K562 (cell line): ENCODE data around the gene C19orf67. TPM values are rescaled to one million over a fixed set of nuclear protein-coding genes. Genes with fewer than 3 reads are reported as not detected.

ENCODE experiments used
- ATF1 ChIP-seq, 2 experiments: fragments of 450-650 bp in 1 of 2; IDR thresholded peaks; 2 replicates each; pipeline ENCODE4 v1.6.1; 2016; ENCODE audit warnings: missing compliant biosample characterization in 1 of 2, missing genetic modification characterization in 1 of 2
- CHAMP1 ChIP-seq: fragments of 450-650 bp; IDR thresholded peaks from 2 replicates; pipeline ENCODE4 v1.6.1; 2016; ENCODE audit warnings: mild to moderate bottlenecking
- NCOA1 ChIP-seq: fragments of 450-650 bp; IDR thresholded peaks from 2 replicates; pipeline ENCODE4 v1.6.1; 2016; ENCODE audit warnings: low read depth
- POLR2A ChIP-seq: fragments of 450-650 bp; conservative IDR thresholded peaks from 2 replicates; pipeline ENCODE4 v1.6.1; 2016
- TBL1XR1 ChIP-seq, 2 experiments: IDR thresholded peaks; 2 replicates each; pipeline ENCODE4 v1.6.1; 2012; ENCODE audit warnings: improper control_type of control experiment in 2 of 2, low read length in 2 of 2, mild to moderate bottlenecking in 1 of 2
- TFAP4 ChIP-seq: sonication (generic); formaldehyde crosslinking; IDR thresholded peaks from 2 replicates; pipeline ENCODE4 v1.8.0; 2022; ENCODE audit warnings: missing genetic modification reagents, mild to moderate bottlenecking, moderate library complexity, borderline replicate concordance
- THAP12 ChIP-seq: fragments of 250-450 bp; sonication (Bioruptor Pico); IDR thresholded peaks from 2 replicates; pipeline ENCODE4 v1.9.0; 2021; ENCODE audit warnings: mild to moderate bottlenecking, inconsistent platforms
- YY1 ChIP-seq, 3 experiments: IDR thresholded peaks; 2 replicates each; pipeline ENCODE4 v1.6.1; 2011; ENCODE audit warnings: low read length in 2 of 3, mild to moderate bottlenecking in 2 of 3, moderate library complexity in 2 of 3, borderline replicate concordance in 1 of 3, control low read depth in 1 of 3, low read depth in 1 of 3; ENCODE audit not compliant: insufficient read depth in 3 of 3, insufficient replicate concordance in 2 of 3, control insufficient read depth in 1 of 3, insufficient read length in 1 of 3; ENCODE audit errors: extremely low read depth in 1 of 3
- ZNF143 ChIP-seq: sonication (generic); formaldehyde crosslinking; IDR thresholded peaks from 2 replicates; pipeline ENCODE4 v1.9.0; 2022; ENCODE audit warnings: mild to moderate bottlenecking, missing genetic modification reagents
- ZNF77 ChIP-seq: fragments of 250-450 bp; sonication (Bioruptor Pico); IDR thresholded peaks from 2 replicates; pipeline ENCODE4 v1.5.0; 2020
- polyA plus RNA-seq, 8 experiments: library from polyadenylated mRNA; depleted of rRNA in 4 of 8; stranded (reverse) in 5 of 8; unstranded in 3 of 8; fragments of >200 nt; fragmentation: Nextera tagmentation in 2 of 8; fragmentation: Illumina TruSeq in 1 of 8; extraction: Ambion mirVana in 2 of 8; extraction: Trizol in 1 of 8; gene quantifications; 2 replicates each; pipeline versions ENCODE4 v1.2.1 to v1.2.3, GENCODE V29; 2011 to 2014; ENCODE audit warnings: inconsistent platforms in 1 of 8, missing spikeins in 1 of 8
- total RNA-seq, 7 experiments: library from RNA; depleted of rRNA in 6 of 7; stranded (reverse); fragments of >200 nt in 6 of 7; fragmentation: Illumina TruSeq in 2 of 7; extraction: Trizol in 2 of 7; gene quantifications; 2 replicates each; pipeline versions ENCODE4 v1.2.1 to v1.2.3, GENCODE V29; 2011 to 2021; ENCODE audit warnings: low replicate concordance in 1 of 7
- TF ChIP-seq, protein P1 (sequence below): fragments of 200-800 bp; sonication (Bioruptor generic); IDR thresholded peaks from 2 replicates; pipeline ENCODE4 v1.6.1; 2017; ENCODE audit warnings: missing genetic modification characterization, missing compliant biosample characterization
- TF ChIP-seq, protein P2 (sequence below): conservative IDR thresholded peaks from 2 replicates; pipeline ENCODE4 v1.6.1; 2011; ENCODE audit warnings: low read depth, mild to moderate bottlenecking, low read length; ENCODE audit not compliant: control insufficient read depth

The C19orf67 gene
- total and polyA plus RNA-seq, 9 of the 15 experiments (the other 6 are each of a cell fraction or from before 2014, with no cell fraction given) = 0.29 to 1.8 (median 0.51) TPM; not detected in 3

GRCh38 chr19:14080887-14081796 lies 4.4 kb downstream of the C19orf67 start (continued):
- TF ChIP-seq TBL1XR1 (IDR thresholded peaks at IDR 0.05; ENCODE audit: low read length in 2 of 2) = 0 out of 4 replicates have a peak, but pooled peaks of 1 of the 2 experiments have one; percentile 13
- peak in 2 of 3 experiments; percentile 20 to 59 for TF ChIP-seq YY1 (IDR thresholded peaks at IDR 0.05; ENCODE audit: borderline replicate concordance in 1 of 3, control insufficient read depth in 1 of 3, extremely low read depth in 1 of 3, insufficient read depth in 3 of 3, insufficient read length in 1 of 3, insufficient replicate concordance in 2 of 3, low read depth in 1 of 3, low read length in 2 of 3)
- TF ChIP-seq CHAMP1 = no peak
- TF ChIP-seq ZNF143 (CRISPR knock-in tag) = peak; percentile 92
- TF ChIP-seq NCOA1 = peak; percentile 82
- TF ChIP-seq THAP12 (CRISPR knock-in tag) = no peak
- peak; percentile 70 for TF ChIP-seq POLR2A
- TF ChIP-seq, protein P1, sequence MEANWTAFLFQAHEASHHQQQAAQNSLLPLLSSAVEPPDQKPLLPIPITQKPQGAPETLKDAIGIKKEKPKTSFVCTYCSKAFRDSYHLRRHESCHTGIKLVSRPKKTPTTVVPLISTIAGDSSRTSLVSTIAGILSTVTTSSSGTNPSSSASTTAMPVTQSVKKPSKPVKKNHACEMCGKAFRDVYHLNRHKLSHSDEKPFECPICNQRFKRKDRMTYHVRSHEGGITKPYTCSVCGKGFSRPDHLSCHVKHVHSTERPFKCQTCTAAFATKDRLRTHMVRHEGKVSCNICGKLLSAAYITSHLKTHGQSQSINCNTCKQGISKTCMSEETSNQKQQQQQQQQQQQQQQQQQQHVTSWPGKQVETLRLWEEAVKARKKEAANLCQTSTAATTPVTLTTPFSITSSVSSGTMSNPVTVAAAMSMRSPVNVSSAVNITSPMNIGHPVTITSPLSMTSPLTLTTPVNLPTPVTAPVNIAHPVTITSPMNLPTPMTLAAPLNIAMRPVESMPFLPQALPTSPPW = peak; percentile 94
- TF ChIP-seq, protein P2, sequence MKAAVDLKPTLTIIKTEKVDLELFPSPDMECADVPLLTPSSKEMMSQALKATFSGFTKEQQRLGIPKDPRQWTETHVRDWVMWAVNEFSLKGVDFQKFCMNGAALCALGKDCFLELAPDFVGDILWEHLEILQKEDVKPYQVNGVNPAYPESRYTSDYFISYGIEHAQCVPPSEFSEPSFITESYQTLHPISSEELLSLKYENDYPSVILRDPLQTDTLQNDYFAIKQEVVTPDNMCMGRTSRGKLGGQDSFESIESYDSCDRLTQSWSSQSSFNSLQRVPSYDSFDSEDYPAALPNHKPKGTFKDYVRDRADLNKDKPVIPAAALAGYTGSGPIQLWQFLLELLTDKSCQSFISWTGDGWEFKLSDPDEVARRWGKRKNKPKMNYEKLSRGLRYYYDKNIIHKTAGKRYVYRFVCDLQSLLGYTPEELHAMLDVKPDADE = peak; percentile 97
- TF ChIP-seq TFAP4 (CRISPR knock-in tag) = peak; percentile 65; the same call in 1 of the 2 replicates
- no peak for TF ChIP-seq ZNF77 (CRISPR knock-in tag)
- no peak for TF ChIP-seq ATF1 (CRISPR knock-in tag; IDR thresholded peaks at IDR 0.05)
- peak; percentile 87 for TF ChIP-seq ATF1 (tag; IDR thresholded peaks at IDR 0.05)
- TF ChIP-seq, all 486 proteins: peak for 112
